NCI-H345 treated with DMSO at 0.1 percent for 48 hours (cell line): ENCODE measurements around the gene CYP1A2.

Experiments used
- DNase-seq: peaks from one replicate; lab custom pipeline; 2025; ENCODE audit not compliant: unreplicated experiment; lab: John Stamatoyannopoulos, UW

CYP1A2 gene

DNA sequence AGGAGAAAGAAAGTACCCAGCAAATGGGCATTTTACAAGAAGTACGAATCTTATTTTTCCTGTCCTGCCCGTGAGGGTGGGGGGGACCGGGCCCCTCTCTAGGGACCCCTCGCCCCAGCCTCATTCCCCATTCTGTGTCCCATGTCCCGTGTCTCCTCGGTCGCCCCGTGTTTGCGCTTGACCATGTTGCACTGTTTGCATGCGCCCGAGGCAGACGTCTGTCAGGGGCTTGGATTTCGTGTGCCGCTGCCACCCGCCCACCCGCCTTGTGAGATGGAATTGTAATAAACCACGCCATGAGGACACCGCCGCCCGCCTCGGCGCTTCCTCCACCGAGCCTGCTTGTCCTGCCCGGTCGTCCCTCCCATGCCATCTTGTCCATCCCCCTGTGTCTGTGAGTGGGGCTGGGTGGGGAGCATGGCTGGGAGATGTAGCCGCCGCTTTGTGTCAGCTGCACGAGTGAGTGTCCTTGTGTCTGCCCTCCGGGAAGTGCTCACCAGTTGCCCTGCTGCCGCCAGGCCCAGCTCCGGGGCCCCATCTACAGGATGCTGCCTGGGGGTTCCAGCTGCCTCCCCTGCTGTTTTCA lies 54.3 kb downstream of the CYP1A2 start:
- DNase-seq: no peak

DNA sequence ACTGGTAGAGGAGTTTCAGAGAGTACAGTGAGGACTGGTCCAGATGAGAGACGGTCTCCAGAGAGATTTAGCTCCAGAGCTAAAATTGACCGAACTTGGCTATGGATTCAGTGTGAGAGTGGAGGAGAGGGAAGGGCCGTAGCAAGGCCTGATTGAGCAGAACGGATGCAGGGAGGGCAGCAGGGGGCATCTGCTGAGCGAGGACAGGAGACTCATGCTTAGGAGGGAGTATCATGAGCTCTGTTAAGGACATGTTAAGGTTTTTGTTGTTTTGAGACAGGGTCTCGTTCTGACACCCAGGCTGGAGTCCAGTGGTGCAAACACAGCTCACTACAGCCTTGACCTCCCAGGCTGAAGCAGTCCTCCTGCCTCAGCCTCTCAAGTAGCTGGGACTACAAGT lies 56.3 kb downstream of the CYP1A2 start:
- DNase-seq: no peak
